ENCODE measurements around the gene DHX58.
A peak's percentile ranks its signal among the peaks of the same experiment; 100 is the strongest.

DHX58 gene

DNA sequence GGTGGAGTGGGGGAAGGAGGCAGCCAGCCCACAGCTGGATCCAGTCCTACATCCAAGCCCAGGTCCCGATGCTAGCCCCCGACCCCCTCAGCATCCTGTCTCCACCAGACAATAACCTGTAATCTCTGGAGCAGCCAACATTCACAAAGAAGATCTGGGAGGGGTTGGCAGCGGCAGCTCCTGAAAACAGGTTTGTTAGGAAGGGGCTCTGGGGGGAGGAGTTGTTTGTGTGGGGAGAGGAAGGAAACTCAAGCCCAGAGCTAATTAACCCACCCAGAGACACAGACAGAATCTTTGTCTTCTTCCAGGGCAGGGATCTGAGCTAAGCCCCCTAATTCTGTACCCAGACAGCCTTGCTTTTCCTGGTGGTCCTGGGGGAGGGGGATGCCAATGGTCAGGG, 57.5 kb downstream of the DHX58 start:
- Histone ChIP-seq H3K27me3 (ENCODE audit: insufficient read depth, poor library complexity, severe bottlenecking) (peaks cover 12% of the 10 kb centered on the region), H3K27ac (replicated peaks) (no peak overlapping the region), H3K4me3 (replicated peaks; ENCODE audit: insufficient read depth, low read length) (no peak overlapping the region)
- TF ChIP-seq CTCF (IDR thresholded peaks at IDR 0.05; ENCODE audit: insufficient read depth, low read length) (no peak), SPI1 (IDR thresholded peaks at IDR 0.05; ENCODE audit: borderline replicate concordance, low read depth) (no peak), REST (IDR thresholded peaks at IDR 0.05; ENCODE audit: insufficient replicate concordance, low read depth) (no peak), GABPA (IDR thresholded peaks at IDR 0.05; ENCODE audit: low read depth) (no peak), POLR2AphosphoS5 (IDR thresholded peaks at IDR 0.05; ENCODE audit: low read depth) (no peak)
- no peak for DNase-seq (ENCODE audit: low read depth in 1 of 2, low spot score in 1 of 2)

GRCh38 chr17:42053731-42054500, 58.6 kb downstream of the DHX58 start:
- no peak overlapping the region for H3K27ac ChIP-seq (replicated peaks)
- TF ChIP-seq GABPA (IDR thresholded peaks at IDR 0.05; ENCODE audit: low read depth) (no peak), CTCF (IDR thresholded peaks at IDR 0.05; ENCODE audit: insufficient read depth, low read length) (no peak), REST (IDR thresholded peaks at IDR 0.05; ENCODE audit: insufficient replicate concordance, low read depth) (no peak), POLR2AphosphoS5 (IDR thresholded peaks at IDR 0.05; ENCODE audit: low read depth) (no peak), SPI1 (IDR thresholded peaks at IDR 0.05; ENCODE audit: borderline replicate concordance, low read depth) (no peak)
- H3K27me3 ChIP-seq (ENCODE audit: insufficient read depth, poor library complexity, severe bottlenecking), result peaks cover 12% of the 10 kb centered on the region
- no peak overlapping the region for H3K4me3 ChIP-seq (replicated peaks; ENCODE audit: insufficient read depth, low read length)
- DNase-seq (ENCODE audit: low read depth in 1 of 2, low spot score in 1 of 2), result no peak

GRCh38 chr17:42052346-42052877, 60.1 kb downstream of the DHX58 start:
- TF ChIP-seq REST (IDR thresholded peaks at IDR 0.05; ENCODE audit: insufficient replicate concordance, low read depth) (peak; percentile 74), SPI1 (IDR thresholded peaks at IDR 0.05; ENCODE audit: borderline replicate concordance, low read depth) (no peak), GABPA (IDR thresholded peaks at IDR 0.05; ENCODE audit: low read depth) (no peak), CTCF (IDR thresholded peaks at IDR 0.05; ENCODE audit: insufficient read depth, low read length) (no peak), POLR2AphosphoS5 (IDR thresholded peaks at IDR 0.05; ENCODE audit: low read depth) (no peak)
- no peak overlapping the region for H3K27ac ChIP-seq (replicated peaks)
- no peak overlapping the region for H3K4me3 ChIP-seq (replicated peaks; ENCODE audit: insufficient read depth, low read length)
- peaks cover 12% of the 10 kb centered on the region for H3K27me3 ChIP-seq (ENCODE audit: insufficient read depth, poor library complexity, severe bottlenecking)
- no peak for DNase-seq (ENCODE audit: low read depth in 1 of 2, low spot score in 1 of 2)

Data from HL-60 (cell line).